ENCODE results near the gene MED8. TPM values are rescaled to one million over a fixed set of nuclear protein-coding genes. Genes with fewer than 3 reads are reported as not detected.
"Not testable (repeated sequence)": the region's sequence is repeated elsewhere in the genome, so short reads cannot be mapped to it uniquely, and the experiment has no call there.

The MED8 gene
- total RNA-seq, 2 donors from 2014 or later = 18.8 to 21.3 TPM

DNA sequence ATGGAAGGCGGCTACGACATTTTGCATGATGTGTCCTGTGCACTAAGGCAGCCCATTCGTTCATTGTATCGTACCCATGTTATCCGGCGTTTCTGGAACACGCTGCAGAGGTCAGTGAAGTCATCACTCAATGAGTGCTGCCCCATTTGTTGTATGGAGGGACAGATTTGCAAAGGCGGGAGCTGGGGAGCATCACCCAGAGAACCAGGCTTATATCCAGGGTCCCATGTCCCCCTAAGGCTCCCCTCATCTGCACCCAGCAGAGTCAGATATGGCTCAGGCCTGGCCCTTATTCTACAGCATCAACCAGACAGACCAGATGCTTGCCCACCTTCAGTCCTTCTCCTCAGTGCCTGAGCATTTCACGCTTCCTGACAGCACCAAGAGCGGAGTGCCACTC is 31.3 kb upstream of the MED8 start:
- DNase-seq (ENCODE audit: low spot score) = no peak
- Histone ChIP-seq H3K27ac (no peak overlapping the region), H3K4me1 (no peaks in the 10 kb centered on the region), H3K27me3 (no peaks in the 10 kb centered on the region), H3K36me3 (peaks cover 100% of the 10 kb centered on the region), H3K9me3 (no peaks in the 10 kb centered on the region), H3K4me3 (no peak overlapping the region)
- TF ChIP-seq, protein P1, sequence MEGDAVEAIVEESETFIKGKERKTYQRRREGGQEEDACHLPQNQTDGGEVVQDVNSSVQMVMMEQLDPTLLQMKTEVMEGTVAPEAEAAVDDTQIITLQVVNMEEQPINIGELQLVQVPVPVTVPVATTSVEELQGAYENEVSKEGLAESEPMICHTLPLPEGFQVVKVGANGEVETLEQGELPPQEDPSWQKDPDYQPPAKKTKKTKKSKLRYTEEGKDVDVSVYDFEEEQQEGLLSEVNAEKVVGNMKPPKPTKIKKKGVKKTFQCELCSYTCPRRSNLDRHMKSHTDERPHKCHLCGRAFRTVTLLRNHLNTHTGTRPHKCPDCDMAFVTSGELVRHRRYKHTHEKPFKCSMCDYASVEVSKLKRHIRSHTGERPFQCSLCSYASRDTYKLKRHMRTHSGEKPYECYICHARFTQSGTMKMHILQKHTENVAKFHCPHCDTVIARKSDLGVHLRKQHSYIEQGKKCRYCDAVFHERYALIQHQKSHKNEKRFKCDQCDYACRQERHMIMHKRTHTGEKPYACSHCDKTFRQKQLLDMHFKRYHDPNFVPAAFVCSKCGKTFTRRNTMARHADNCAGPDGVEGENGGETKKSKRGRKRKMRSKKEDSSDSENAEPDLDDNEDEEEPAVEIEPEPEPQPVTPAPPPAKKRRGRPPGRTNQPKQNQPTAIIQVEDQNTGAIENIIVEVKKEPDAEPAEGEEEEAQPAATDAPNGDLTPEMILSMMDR (IDR thresholded peaks at IDR 0.05) = no peak

DNA sequence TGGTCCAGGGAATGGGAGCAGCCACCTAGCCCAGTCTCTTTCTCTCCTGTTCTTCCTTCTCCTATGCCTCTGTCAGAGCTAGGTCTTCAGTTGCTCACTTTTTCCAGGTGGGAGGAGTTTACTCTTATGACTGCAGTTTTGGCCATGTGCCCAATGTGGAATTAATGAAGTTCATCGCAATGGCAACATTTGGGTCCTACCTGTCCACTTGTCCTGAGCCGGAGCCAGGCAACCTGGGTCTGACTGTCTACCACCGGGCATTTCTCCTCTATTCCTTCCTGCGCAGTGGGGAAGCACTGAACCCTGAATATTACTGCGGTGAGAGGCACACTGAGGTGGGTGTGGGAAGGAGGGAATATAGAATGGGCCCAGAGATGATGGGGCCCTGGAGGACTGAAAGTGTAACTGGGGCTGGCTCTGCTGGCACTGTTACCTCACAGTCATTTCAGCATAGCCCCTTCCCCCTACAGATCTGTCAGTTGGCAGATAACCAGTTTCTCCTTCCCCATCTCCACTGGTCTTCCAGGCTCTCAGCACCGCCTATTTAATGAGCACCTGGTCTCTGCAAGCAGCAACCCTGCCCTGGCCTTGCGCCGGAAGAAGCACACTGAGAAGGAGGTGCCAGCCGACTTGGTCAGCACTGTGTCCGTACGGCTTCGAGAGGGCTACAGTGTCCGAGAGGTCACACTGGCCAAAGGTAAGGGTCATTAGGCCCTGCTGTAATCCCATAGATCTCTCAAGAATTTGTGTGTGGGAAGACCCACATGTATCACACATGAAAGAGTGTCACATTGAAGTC is 30.2 kb upstream of the MED8 start:
- no peak for DNase-seq (ENCODE audit: low spot score)
- no peaks in the 10 kb centered on the region for H3K27me3 ChIP-seq
- H3K4me1 ChIP-seq = no peaks in the 10 kb centered on the region
- H3K4me3 ChIP-seq = no peak overlapping the region
- TF ChIP-seq, protein P1 (IDR thresholded peaks at IDR 0.05) = no peak
- H3K9me3 ChIP-seq = no peaks in the 10 kb centered on the region
- H3K27ac ChIP-seq = no peak overlapping the region
- peaks cover 97% of the 10 kb centered on the region for H3K36me3 ChIP-seq

DNA sequence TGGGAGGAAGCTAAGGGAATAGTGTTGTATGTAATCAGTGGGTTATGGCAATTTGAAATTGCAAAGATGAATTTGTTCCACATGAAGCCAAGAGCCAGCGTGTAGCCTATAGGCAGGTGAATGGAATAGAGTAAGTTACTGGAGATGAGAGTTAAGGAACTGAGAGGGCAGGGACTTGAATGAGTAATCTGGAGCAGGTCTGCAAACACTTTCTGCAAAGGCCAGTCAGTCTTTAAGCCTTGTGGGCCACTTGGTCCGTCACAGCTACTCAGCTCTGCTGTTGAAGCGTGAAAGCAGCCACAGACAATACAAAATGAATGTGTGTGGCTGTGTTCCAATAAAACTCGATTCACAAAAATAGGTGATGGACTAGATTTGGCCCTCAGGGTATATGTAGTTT is 29.3 kb upstream of the MED8 start:
- no peak overlapping the region for H3K27ac ChIP-seq
- H3K27me3 ChIP-seq = no peaks in the 10 kb centered on the region
- no peak overlapping the region for H3K4me3 ChIP-seq
- H3K36me3 ChIP-seq = peaks cover 87% of the 10 kb centered on the region
- no peaks in the 10 kb centered on the region for H3K4me1 ChIP-seq
- TF ChIP-seq, protein P1 (IDR thresholded peaks at IDR 0.05) = no peak
- DNase-seq (ENCODE audit: low spot score) = no peak
- H3K9me3 ChIP-seq = no peaks in the 10 kb centered on the region

DNA sequence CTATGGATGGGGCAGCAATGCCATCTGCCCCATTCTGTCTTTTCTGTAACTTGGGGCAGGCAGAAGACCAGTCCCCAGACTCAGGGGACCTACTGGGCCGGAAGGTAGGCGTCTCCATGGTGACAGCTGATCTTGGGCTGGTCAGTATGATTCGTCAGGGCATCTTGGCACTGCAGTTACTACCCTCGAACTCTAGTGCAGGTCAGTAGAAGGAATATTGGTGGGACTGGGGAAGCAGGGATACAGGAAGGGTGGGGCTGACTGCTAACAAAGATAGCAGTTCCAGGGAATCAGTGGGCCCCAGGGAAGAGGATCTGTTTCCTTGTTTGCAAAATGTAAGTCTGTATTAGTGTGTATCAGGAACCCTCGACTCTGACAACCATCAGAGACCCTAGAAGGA is 26.3 kb upstream of the MED8 start:
- DNase-seq (ENCODE audit: low spot score) = no peak
- Histone ChIP-seq H3K9me3 (no peaks in the 10 kb centered on the region), H3K4me1 (no peaks in the 10 kb centered on the region), H3K27ac (no peak overlapping the region), H3K36me3 (peaks cover 58% of the 10 kb centered on the region), H3K4me3 (no peak overlapping the region), H3K27me3 (no peaks in the 10 kb centered on the region)
- TF ChIP-seq, protein P1 (IDR thresholded peaks at IDR 0.05) = no peak

DNA sequence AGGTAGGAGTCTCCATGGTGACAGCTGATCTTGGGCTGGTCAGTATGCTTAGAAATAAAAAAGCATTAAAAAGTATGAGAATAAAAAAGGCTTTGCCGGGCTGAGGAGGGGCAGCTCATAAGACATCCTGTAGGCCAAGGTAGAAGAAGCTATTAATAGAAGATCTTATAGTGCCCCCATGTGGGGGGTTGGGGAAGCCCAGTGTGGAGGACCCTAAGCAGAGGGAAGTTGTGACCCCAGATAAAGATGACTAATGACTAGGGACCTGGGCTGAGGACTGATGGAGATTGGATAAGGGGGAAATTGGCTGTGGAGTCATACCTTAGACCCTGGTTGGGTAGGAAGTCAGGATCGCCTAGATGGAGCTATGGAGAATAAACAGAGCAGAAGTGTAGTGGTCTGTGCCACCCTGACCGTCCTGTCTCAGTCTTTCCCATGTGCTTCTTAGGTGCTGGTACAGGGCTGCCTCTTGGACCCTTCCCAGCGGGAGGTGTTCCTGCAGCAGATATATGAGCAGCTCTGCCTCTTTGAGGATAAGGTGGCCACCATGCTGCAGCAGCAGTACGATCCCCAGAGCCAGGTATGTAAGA is 25.1 kb upstream of the MED8 start:
- Histone ChIP-seq H3K4me3 (no peak overlapping the region), H3K9me3 (no peaks in the 10 kb centered on the region), H3K27me3 (no peaks in the 10 kb centered on the region), H3K27ac (no peak overlapping the region), H3K36me3 (peaks cover 46% of the 10 kb centered on the region), H3K4me1 (no peaks in the 10 kb centered on the region)
- TF ChIP-seq, protein P1 (IDR thresholded peaks at IDR 0.05) = peak; percentile 33 to 74
- no peak for DNase-seq (ENCODE audit: low spot score)

DNA sequence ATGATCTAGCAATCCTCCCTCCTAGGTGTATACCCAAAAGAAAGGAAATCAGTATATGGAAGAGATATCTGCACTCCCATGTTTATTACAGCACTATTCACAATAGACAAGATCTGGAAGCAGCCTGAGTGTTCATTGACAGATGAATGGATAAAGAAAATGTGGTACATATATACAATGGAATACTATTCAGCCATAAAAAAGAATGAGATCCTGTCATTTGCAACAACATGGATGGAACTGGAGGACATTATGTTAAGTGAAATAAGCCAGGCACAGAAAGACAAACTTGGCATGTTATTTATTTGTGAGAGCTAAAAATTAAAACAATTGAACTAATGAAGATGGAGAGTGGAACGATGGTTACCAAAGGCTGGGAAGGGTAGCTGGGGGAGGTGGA is 23.8 kb upstream of the MED8 start:
- H3K9me3 ChIP-seq; H3K4me1 ChIP-seq; DNase-seq (ENCODE audit: low spot score); H3K27me3 ChIP-seq; H3K4me3 ChIP-seq; H3K27ac ChIP-seq: not testable (repeated sequence)
- H3K36me3 ChIP-seq = peaks cover 37% of the 10 kb centered on the region

All from right atrium auricular region (tissue), 2 donors.